Measurements from ENCODE around the gene PAXIP1.

- TF ChIP-seq CTCF (IDR thresholded peaks at IDR 0.05) (no peak), POLR2A (IDR thresholded peaks at IDR 0.05) (no peak)
Observed at GRCh38 chr7:154916381-154916780, 86.5 kb downstream of the PAXIP1 start.

Data from suprapubic skin (tissue), 3 donors.